ENCODE results near the gene SPACA4. TPM values are rescaled to one million over a fixed set of nuclear protein-coding genes. Genes with fewer than 3 reads are reported as not detected.

SPACA4 gene
- total RNA-seq, 1 donor, result not detected

GRCh38 chr19:48634424-48635262 is 28.1 kb downstream of the SPACA4 start:
- TF ChIP-seq CTCF (IDR thresholded peaks at IDR 0.05; ENCODE audit: insufficient read depth, low read length), result no peak
- peak; percentile 95 for DNase-seq (ENCODE audit: low read depth)
- peak overlapping the region; percentile 48 for H3K4me3 ChIP-seq (ENCODE audit: low read depth, low read length)

GRCh38 chr19:48635263-48635965 is 28.9 kb downstream of the SPACA4 start:
- no peak for TF ChIP-seq CTCF (IDR thresholded peaks at IDR 0.05; ENCODE audit: insufficient read depth, low read length)
- H3K4me3 ChIP-seq (ENCODE audit: low read depth, low read length), result peak overlapping the region; percentile 73
- no peak for DNase-seq (ENCODE audit: low read depth)

- no peak for DNase-seq (ENCODE audit: low read depth)
- no peak for TF ChIP-seq CTCF (IDR thresholded peaks at IDR 0.05; ENCODE audit: insufficient read depth, low read length)
- peak overlapping the region; percentile 73 for H3K4me3 ChIP-seq (ENCODE audit: low read depth, low read length)
These were observed 29.7 kb downstream of the SPACA4 start for GRCh38 chr19:48635966-48636858.

- peak; percentile 12 for TF ChIP-seq CTCF (IDR thresholded peaks at IDR 0.05; ENCODE audit: insufficient read depth, low read length)
- H3K4me3 ChIP-seq (ENCODE audit: low read depth, low read length), result peak within 1 kb of the TSS; percentile 75
- DNase-seq (ENCODE audit: low read depth), result no peak
These were observed 30.4 kb downstream of the SPACA4 start, which contains the start of gene DBP for GRCh38 chr19:48636859-48637448. DBP (minus strand) TSS chr19:48637379; CDS start chr19:48636994, 385 bp downstream.

- no peak for TF ChIP-seq CTCF (IDR thresholded peaks at IDR 0.05; ENCODE audit: insufficient read depth, low read length)
- H3K4me3 ChIP-seq (ENCODE audit: low read depth, low read length), result peak overlapping the region; percentile 75
- DNase-seq (ENCODE audit: low read depth), result peak; percentile 99
These were observed 31.0 kb downstream of the SPACA4 start for GRCh38 chr19:48637449-48637947.

Data from fibroblast of the aortic adventitia (primary cell).